ENCODE results near the gene IFNG.

IFNG gene

GRCh38 chr12:68138480-68138879, 21.1 kb downstream of the IFNG start:
- in situ Hi-C loops (cut with MboI; ENCODE audit: low pct_unique_long_range_greater_than_20kb, low sequenced_read_pairs, unreplicated experiment): no loop called here
- DNase-seq (ENCODE audit: low spot score): no peak
- no peak for TF ChIP-seq CTCF (IDR thresholded peaks at IDR 0.05; ENCODE audit: extremely low read depth, insufficient read depth, missing control alignments)

GRCh38 chr12:68137335-68137830, 22.2 kb downstream of the IFNG start:
- TF ChIP-seq CTCF (IDR thresholded peaks at IDR 0.05; ENCODE audit: extremely low read depth, insufficient read depth, missing control alignments): no peak

GRCh38 chr12:68135520-68135919, 24.0 kb downstream of the IFNG start:
- no peak for DNase-seq (ENCODE audit: low spot score)
- TF ChIP-seq CTCF (IDR thresholded peaks at IDR 0.05; ENCODE audit: extremely low read depth, insufficient read depth, missing control alignments): no peak
- in situ Hi-C loops (cut with MboI; ENCODE audit: low pct_unique_long_range_greater_than_20kb, low sequenced_read_pairs, unreplicated experiment): no loop called here

More at GRCh38 chr12:68137335-68137830, 22.2 kb downstream of the IFNG start:
- no peak for DNase-seq (ENCODE audit: low spot score)
- in situ Hi-C loops (cut with MboI; ENCODE audit: low pct_unique_long_range_greater_than_20kb, low sequenced_read_pairs, unreplicated experiment): no loop called here

- TF ChIP-seq CTCF (IDR thresholded peaks at IDR 0.05; ENCODE audit: extremely low read depth, insufficient read depth, missing control alignments): no peak
- in situ Hi-C loops (cut with MboI; ENCODE audit: low pct_unique_long_range_greater_than_20kb, low sequenced_read_pairs, unreplicated experiment): no loop called here
- no peak for DNase-seq (ENCODE audit: low spot score)
Observed at GRCh38 chr12:68131867-68132414, 27.6 kb downstream of the IFNG start.

DNA sequence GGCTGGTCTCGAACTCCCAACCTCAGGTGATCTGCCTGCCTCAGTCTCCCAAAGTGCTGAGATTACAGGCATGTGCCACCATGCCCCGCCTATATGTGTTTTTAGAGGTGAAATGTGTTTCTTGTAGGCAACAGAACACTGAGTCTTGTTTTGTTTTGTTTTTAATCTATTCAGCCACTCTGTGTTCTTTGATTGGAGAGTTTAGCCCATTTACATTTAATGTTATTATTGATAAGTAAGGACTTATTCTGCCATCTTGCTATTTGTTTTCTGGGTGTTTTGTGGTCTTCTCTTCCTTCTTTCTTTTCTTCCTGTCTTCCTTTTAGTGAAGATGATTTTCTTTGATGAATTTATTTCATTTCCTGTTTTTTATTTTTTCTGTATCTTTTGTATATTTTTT, 29.6 kb downstream of the IFNG start:
- in situ Hi-C loops (cut with MboI; ENCODE audit: low pct_unique_long_range_greater_than_20kb, low sequenced_read_pairs, unreplicated experiment): no loop called here
- no peak for DNase-seq (ENCODE audit: low spot score)
- TF ChIP-seq CTCF (IDR thresholded peaks at IDR 0.05; ENCODE audit: extremely low read depth, insufficient read depth, missing control alignments): no peak

- in situ Hi-C loops (cut with MboI; ENCODE audit: low pct_unique_long_range_greater_than_20kb, low sequenced_read_pairs, unreplicated experiment): no loop called here
- no peak for TF ChIP-seq CTCF (IDR thresholded peaks at IDR 0.05; ENCODE audit: extremely low read depth, insufficient read depth, missing control alignments)
- DNase-seq (ENCODE audit: low spot score): no peak
Observed at GRCh38 chr12:68122236-68122920, 37.2 kb downstream of the IFNG start.

Measured in GM13977 (cell line).